PC-9 (cell line): ENCODE results near the gene NQO2. TPM values are rescaled to one million over a fixed set of nuclear protein-coding genes. Genes with fewer than 3 reads are reported as not detected.
A peak's percentile ranks its signal among the peaks of the same experiment; 100 is the strongest.

ENCODE experiments used
- BruUV-seq: library from RNA; stranded (reverse); fragments of 400-500 nt; replicated peaks from 2 replicates; lab custom pipeline; 2021; lab: Mats Ljungman, UMichigan
- CTCF ChIA-PET: fragments of 300-600 bp; sonication (Branson Sonifier 250); formaldehyde crosslinking; loops from one replicate; lab custom pipeline; 2022; ENCODE audit warnings: antibody characterized with exemption; lab: Charles Lee
- POLR2A ChIA-PET: fragments of 300-600 bp; sonication (Branson Sonifier 250); formaldehyde crosslinking; loops from one replicate; lab custom pipeline; 2022; ENCODE audit warnings: antibody characterized with exemption; ENCODE audit not compliant: unreplicated experiment; lab: Charles Lee
- DNase-seq, 2 experiments: peaks; one replicate each; pipeline versions ENCODE4 v3.0.0 to v3.0.0-alpha.2; 2015 to 2022; ENCODE audit warnings: mixed read lengths in 1 of 2
- H2AFZ ChIP-seq: fragments of 200-600 bp; sonication (generic); 2 replicates; pipeline ENCODE4 v1.8.1; 2017; ENCODE audit warnings: antibody characterized with exemption
- H3F3A ChIP-seq: fragments of 200-600 bp; sonication (generic); 2 replicates; pipeline ENCODE4 v1.8.1; 2017; ENCODE audit warnings: antibody characterized with exemption, mild to moderate bottlenecking, low read depth; ENCODE audit not compliant: insufficient read depth
- H3K27ac ChIP-seq: fragments of 200-600 bp; sonication (generic); 2 replicates; pipeline ENCODE4 v1.6.1; 2016; ENCODE audit warnings: mixed run types
- H3K27me3 ChIP-seq: fragments of 200-600 bp; sonication (generic); 2 replicates; pipeline ENCODE4 v1.6.1; 2016; ENCODE audit warnings: low read depth, mixed run types; ENCODE audit not compliant: insufficient read depth
- H3K36me3 ChIP-seq: fragments of 200-600 bp; sonication (generic); 2 replicates; pipeline ENCODE4 v1.6.1; 2016; ENCODE audit warnings: low read depth, mixed run types
- H3K4me1 ChIP-seq: fragments of 200-600 bp; sonication (generic); replicated peaks from 2 replicates; pipeline ENCODE4 v1.6.1; 2016; ENCODE audit warnings: mixed run types; ENCODE audit not compliant: insufficient read depth
- H3K4me2 ChIP-seq: fragments of 200-600 bp; sonication (generic); 2 replicates; pipeline ENCODE4 v1.6.1; 2017; ENCODE audit warnings: mixed run types
- H3K4me3 ChIP-seq: fragments of 200-600 bp; sonication (generic); 2 replicates; pipeline ENCODE4 v1.6.1; 2016; ENCODE audit warnings: mixed run types
- H3K79me2 ChIP-seq: fragments of 200-600 bp; sonication (generic); 2 replicates; pipeline ENCODE4 v1.6.1; 2017; ENCODE audit warnings: low read depth, mixed run types
- H3K9me2 ChIP-seq: fragments of 200-600 bp; sonication (generic); 2 replicates; pipeline ENCODE4 v1.8.1; 2017; ENCODE audit warnings: mild to moderate bottlenecking; ENCODE audit not compliant: insufficient read depth
- H3K9me3 ChIP-seq: fragments of 200-600 bp; sonication (generic); 2 replicates; pipeline ENCODE4 v1.8.1; 2016; ENCODE audit warnings: low read depth; ENCODE audit not compliant: insufficient read depth
- H4K20me1 ChIP-seq: fragments of 200-600 bp; sonication (generic); 2 replicates; pipeline ENCODE4 v1.8.1; 2017; ENCODE audit not compliant: insufficient read depth
- CTCF ChIP-seq: fragments of 200-600 bp; sonication (generic); conservative IDR thresholded peaks from 2 replicates; pipeline ENCODE4 v1.6.1; 2017; ENCODE audit warnings: mixed run types, antibody characterized with exemption, mild to moderate bottlenecking, moderate library complexity
- EZH2 ChIP-seq: fragments of 200-600 bp; sonication (generic); IDR thresholded peaks from 2 replicates; pipeline ENCODE4 v1.8.0; 2017; ENCODE audit warnings: antibody characterized with exemption, low read depth
- intact Hi-C: fragments of 100-400 bp; cut with micrococcal nuclease; formaldehyde crosslinking; loops from one replicate; pipeline ENCODE4 v1.10.0; 2022; ENCODE audit not compliant: unreplicated experiment
- total RNA-seq: library from RNA; stranded (reverse); gene quantifications from 2 replicates; pipeline ENCODE4 v1.2.3, GENCODE V29; 2021

NQO2 gene
- total RNA-seq, 1 experiment from 2014 or later, result 82.9 TPM

- Histone ChIP-seq H3F3A (no peaks in the 10 kb centered on the region), H2AFZ (no peak overlapping the region), H4K20me1 (no peaks in the 10 kb centered on the region), H3K27ac (no peak overlapping the region), H3K9me3 (no peaks in the 10 kb centered on the region), H3K4me3 (no peak overlapping the region), H3K4me2 (no peak overlapping the region), H3K27me3 (no peaks in the 10 kb centered on the region), H3K4me1 (no peaks in the 10 kb centered on the region), H3K79me2 (no peaks in the 10 kb centered on the region), H3K36me3 (peaks cover 3% of the 10 kb centered on the region; the same call in 1 of the 2 replicates), H3K9me2 (no peaks in the 10 kb centered on the region)
- ChIA-PET CTCF (interaction anchor here (1.2 to 1.3 kb wide), 2 partner anchors 36 to 183 kb away, joined by 3 to 6 read pairs; no protein-coding TSS in a partner anchor), POLR2A (interaction anchor here (0.5 kb wide), 1 partner anchor 233 kb away, joined by 4 read pairs; no protein-coding TSS in a partner anchor)
- no peak for DNase-seq
- intact Hi-C loops, result no loop called here
- BruUV-seq, result no TSS peak
- TF ChIP-seq EZH2, result no peak
- TF ChIP-seq CTCF, result no peak
Observed at GRCh38 chr6:2951728-2952127, 48.0 kb upstream of the NQO2 start.

- no peaks in the 10 kb centered on the region for H4K20me1 ChIP-seq
- peaks cover 3% of the 10 kb centered on the region; the same call in 1 of the 2 replicates for H3K36me3 ChIP-seq
- BruUV-seq, result no TSS peak
Observed at GRCh38 chr6:2952557-2953095, 47.1 kb upstream of the NQO2 start.

GRCh38 chr6:2953098-2953497 lies 46.6 kb upstream of the NQO2 start:
- ChIA-PET POLR2A (no interaction called here), CTCF (interaction anchor here (1.3 kb wide), 1 partner anchor 35 kb away, joined by 6 read pairs; no protein-coding TSS in a partner anchor)
- Histone ChIP-seq H3K4me1 (no peaks in the 10 kb centered on the region), H3K36me3 (peaks cover 3% of the 10 kb centered on the region; the same call in 1 of the 2 replicates), H2AFZ (no peak overlapping the region), H3K27me3 (no peaks in the 10 kb centered on the region), H3K9me3 (no peaks in the 10 kb centered on the region), H3K27ac (no peak overlapping the region), H3K4me2 (no peak overlapping the region), H4K20me1 (no peaks in the 10 kb centered on the region), H3K9me2 (no peaks in the 10 kb centered on the region), H3K79me2 (no peaks in the 10 kb centered on the region), H3K4me3 (no peak overlapping the region), H3F3A (no peaks in the 10 kb centered on the region)
- no peak for DNase-seq
- TF ChIP-seq CTCF, result no peak
- TF ChIP-seq EZH2, result no peak
- no TSS peak for BruUV-seq
- intact Hi-C loops, result no loop called here

More at GRCh38 chr6:2952557-2953095, 47.1 kb upstream of the NQO2 start:
- no peaks in the 10 kb centered on the region for H3K27me3 ChIP-seq
- no peak overlapping the region for H3K4me2 ChIP-seq
- no peak for DNase-seq
- TF ChIP-seq CTCF (peak; percentile 67), EZH2 (no peak)
- no peaks in the 10 kb centered on the region for H3F3A ChIP-seq
- ChIA-PET CTCF (interaction anchor here (1.2 to 1.3 kb wide), 2 partner anchors 35 to 184 kb away, joined by 3 to 6 read pairs; no protein-coding TSS in a partner anchor), POLR2A (no interaction called here)
- H3K27ac ChIP-seq, result no peak overlapping the region
- H3K9me2 ChIP-seq, result no peaks in the 10 kb centered on the region
- H2AFZ ChIP-seq, result no peak overlapping the region
- no peaks in the 10 kb centered on the region for H3K79me2 ChIP-seq
- H3K4me3 ChIP-seq, result no peak overlapping the region
- H3K9me3 ChIP-seq, result no peaks in the 10 kb centered on the region
- intact Hi-C loops, result no loop called here
- no peaks in the 10 kb centered on the region for H3K4me1 ChIP-seq
